Activated CD4-positive, alpha-beta memory T cell treated with anti-CD3 and anti-CD28 coated beads for 36 hours (primary cell): ENCODE measurements around the gene MPP3. TPM values are rescaled to one million over a fixed set of nuclear protein-coding genes. Genes with fewer than 3 reads are reported as not detected.
"Not testable (repeated sequence)": the region's sequence is repeated elsewhere in the genome, so short reads cannot be mapped to it uniquely, and the experiment has no call there.

Experiments
- CTCF ChIA-PET: fragments of 350-600 bp; sonication (Branson Sonifier 250); formaldehyde crosslinking; loops from one replicate; lab custom pipeline; 2021; ENCODE audit warnings: antibody characterized with exemption, inconsistent platforms; lab: Charles Lee
- POLR2A ChIA-PET: fragments of 350-600 bp; sonication (Branson Sonifier 250); formaldehyde crosslinking; loops from one replicate; lab custom pipeline; 2021; ENCODE audit warnings: antibody characterized with exemption; lab: Charles Lee
- DNase-seq: peaks from one replicate; pipeline ENCODE4 v3.0.0-alpha.2; 2020
- H3K27ac Mint-ChIP-seq: one replicate; pipeline ENCODE4 v1.8.0; 2021; ENCODE audit warnings: mixed read lengths
- H3K27me3 Mint-ChIP-seq: one replicate; pipeline ENCODE4 v1.8.0; 2021; ENCODE audit warnings: mixed read lengths
- H3K36me3 Mint-ChIP-seq: one replicate; pipeline ENCODE4 v1.8.0; 2021; ENCODE audit warnings: mixed read lengths
- H3K4me1 Mint-ChIP-seq: one replicate; pipeline ENCODE4 v1.8.0; 2021; ENCODE audit warnings: low read depth, mixed read lengths
- H3K4me3 Mint-ChIP-seq: one replicate; pipeline ENCODE4 v1.8.0; 2021; ENCODE audit warnings: mild to moderate bottlenecking, mixed read lengths
- H3K9me3 Mint-ChIP-seq: one replicate; pipeline ENCODE4 v1.8.0; 2021; ENCODE audit warnings: mixed read lengths
- intact Hi-C: fragments of 100-400 bp; cut with micrococcal nuclease; formaldehyde crosslinking; loops from one replicate; pipeline ENCODE4 v1.15.1; 2023
- total RNA-seq, 2 experiments: library from RNA; stranded (reverse); gene quantifications; one replicate each; pipeline ENCODE4 v1.2.3, GENCODE V29; 2021

The MPP3 gene
- total RNA-seq, 2 experiments from 2014 or later: 0.41 to 0.62 TPM

GRCh38 chr17:43873815-43874214 is 40.9 kb upstream of the MPP3 start:
- Mint-ChIP-seq H3K4me1 (no peaks in the 10 kb centered on the region), H3K27ac (no peak overlapping the region), H3K4me3 (no peak overlapping the region), H3K9me3 (no peaks in the 10 kb centered on the region), H3K36me3 (no peaks in the 10 kb centered on the region), H3K27me3 (peaks cover 7% of the 10 kb centered on the region)
- no peak for DNase-seq
- ChIA-PET CTCF (no interaction called here), POLR2A (no interaction called here)
- intact Hi-C loops: no loop called here

GRCh38 chr17:43873091-43873490 is 40.1 kb upstream of the MPP3 start:
- Mint-ChIP-seq H3K4me1 (no peaks in the 10 kb centered on the region), H3K36me3 (peaks cover 3% of the 10 kb centered on the region), H3K9me3 (peaks cover 2% of the 10 kb centered on the region)

GRCh38 chr17:43871946-43872690 is 39.2 kb upstream of the MPP3 start:
- Mint-ChIP-seq H3K4me3 (no peak overlapping the region), H3K27ac (no peak overlapping the region), H3K9me3 (peaks cover 2% of the 10 kb centered on the region), H3K36me3 (peaks cover 3% of the 10 kb centered on the region), H3K27me3 (peaks cover 15% of the 10 kb centered on the region), H3K4me1 (no peaks in the 10 kb centered on the region)
- POLR2A ChIA-PET: no interaction called here
- CTCF ChIA-PET: interaction anchor here (1.2 kb wide), 1 partner anchor 38 kb away, joined by 3 read pairs; no protein-coding TSS in a partner anchor
- DNase-seq: no peak
- intact Hi-C loops: no loop called here

More at GRCh38 chr17:43873091-43873490, 40.1 kb upstream of the MPP3 start:
- Mint-ChIP-seq H3K27me3 (peaks cover 13% of the 10 kb centered on the region), H3K27ac (no peak overlapping the region), H3K4me3 (no peak overlapping the region)
- ChIA-PET CTCF (no interaction called here), POLR2A (no interaction called here)
- intact Hi-C loops: no loop called here
- DNase-seq: no peak

GRCh38 chr17:43869031-43869430 is 36.1 kb upstream of the MPP3 start:
- CTCF ChIA-PET: interaction anchor here (2.8 to 4.8 kb wide), 2 partner anchors 10 to 23 kb away, joined by 8 to 32 read pairs; partner anchors contain the start of gene CD300LG
- H3K27ac Mint-ChIP-seq, H3K4me1 Mint-ChIP-seq, POLR2A ChIA-PET, intact Hi-C loops, H3K9me3 Mint-ChIP-seq, DNase-seq, H3K4me3 Mint-ChIP-seq, H3K36me3 Mint-ChIP-seq: not testable (repeated sequence)
- peaks cover 15% of the 10 kb centered on the region for H3K27me3 Mint-ChIP-seq

DNA sequence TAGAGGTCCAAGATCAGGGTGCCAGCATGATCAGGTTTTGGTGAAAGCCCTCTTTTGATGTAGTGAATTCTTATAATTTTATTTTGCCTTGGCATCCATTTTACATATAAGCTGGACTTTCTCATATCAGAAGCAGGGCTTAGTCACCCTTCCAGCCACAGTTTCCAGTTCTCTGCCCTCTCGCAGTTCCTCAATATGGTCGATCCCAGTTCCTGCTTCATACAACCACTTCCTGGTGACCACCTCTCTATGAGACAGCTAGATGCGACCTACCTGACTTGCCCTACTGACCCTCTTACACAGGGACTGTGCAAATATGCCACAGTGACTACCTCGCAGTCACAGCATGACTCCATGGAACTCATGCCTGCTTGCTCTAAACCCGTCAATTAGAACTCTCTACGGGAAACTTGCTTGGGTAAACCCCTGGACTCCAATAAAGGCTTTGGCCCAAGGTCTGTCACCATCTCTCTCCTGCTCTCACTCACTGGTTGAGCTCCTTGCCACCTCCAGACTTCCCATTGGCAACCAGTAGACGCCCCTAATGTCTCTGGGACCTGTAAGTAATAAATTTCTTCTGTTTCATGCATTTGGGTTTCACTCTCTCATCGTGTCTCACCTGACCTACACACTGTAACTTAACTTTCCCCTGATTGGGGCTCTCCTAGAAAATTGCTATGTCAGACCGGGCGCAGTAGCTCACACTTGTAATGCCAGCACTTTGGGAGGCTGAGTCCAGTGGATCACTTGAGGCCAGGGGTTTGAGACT is 35.5 kb upstream of the MPP3 start:
- Mint-ChIP-seq H3K9me3 (peaks cover 2% of the 10 kb centered on the region), H3K27me3 (peaks cover 15% of the 10 kb centered on the region), H3K4me1 (no peaks in the 10 kb centered on the region), H3K4me3 (no peak overlapping the region), H3K27ac (no peak overlapping the region), H3K36me3 (peaks cover 3% of the 10 kb centered on the region)
- CTCF ChIA-PET: interaction anchor here (1.7 to 4.8 kb wide), 3 partner anchors 11 to 41 kb away, joined by 5 to 32 read pairs (median 8); partner anchors contain the start of gene CD300LG
- no peak for DNase-seq
- intact Hi-C loops: no loop called here
- POLR2A ChIA-PET: no interaction called here

- Mint-ChIP-seq H3K4me3 (no peak overlapping the region), H3K36me3 (peaks cover 3% of the 10 kb centered on the region), H3K9me3 (peaks cover 2% of the 10 kb centered on the region), H3K4me1 (no peaks in the 10 kb centered on the region), H3K27me3 (peaks cover 8% of the 10 kb centered on the region), H3K27ac (no peak overlapping the region)
- DNase-seq: no peak
- intact Hi-C loops: no loop called here
- ChIA-PET POLR2A (no interaction called here), CTCF (interaction anchor here (1.3 kb wide), 1 partner anchor 14 kb away, joined by 4 read pairs; no protein-coding TSS in a partner anchor)
Observed at GRCh38 chr17:43864161-43864984, 31.4 kb upstream of the MPP3 start.

GRCh38 chr17:43861960-43862359 is 29.0 kb upstream of the MPP3 start:
- intact Hi-C loops: no loop called here
- no peaks in the 10 kb centered on the region for H3K9me3 Mint-ChIP-seq
- H3K36me3 Mint-ChIP-seq: no peaks in the 10 kb centered on the region
- ChIA-PET CTCF (interaction anchor here (1.5 to 2.2 kb wide), 2 partner anchors 16 kb away, joined by 4 to 9 read pairs; no protein-coding TSS in a partner anchor), POLR2A (no interaction called here)
- no peak overlapping the region for H3K27ac Mint-ChIP-seq
- H3K27me3 Mint-ChIP-seq: peaks cover 4% of the 10 kb centered on the region
- no peak overlapping the region for H3K4me3 Mint-ChIP-seq
- no peak for DNase-seq
- no peaks in the 10 kb centered on the region for H3K4me1 Mint-ChIP-seq

- Mint-ChIP-seq H3K27me3 (peaks cover 5% of the 10 kb centered on the region), H3K4me1 (no peaks in the 10 kb centered on the region), H3K9me3 (no peaks in the 10 kb centered on the region), H3K36me3 (no peaks in the 10 kb centered on the region), H3K4me3 (no peak overlapping the region), H3K27ac (no peak overlapping the region)
- ChIA-PET POLR2A (no interaction called here), CTCF (interaction anchor here (0.6 to 2.2 kb wide), 4 partner anchors 17 to 279 kb away, joined by 3 to 9 read pairs (median 6); no protein-coding TSS in a partner anchor)
- intact Hi-C loops: no loop called here
- no peak for DNase-seq
Observed at GRCh38 chr17:43860927-43861622, 28.1 kb upstream of the MPP3 start.

DNA sequence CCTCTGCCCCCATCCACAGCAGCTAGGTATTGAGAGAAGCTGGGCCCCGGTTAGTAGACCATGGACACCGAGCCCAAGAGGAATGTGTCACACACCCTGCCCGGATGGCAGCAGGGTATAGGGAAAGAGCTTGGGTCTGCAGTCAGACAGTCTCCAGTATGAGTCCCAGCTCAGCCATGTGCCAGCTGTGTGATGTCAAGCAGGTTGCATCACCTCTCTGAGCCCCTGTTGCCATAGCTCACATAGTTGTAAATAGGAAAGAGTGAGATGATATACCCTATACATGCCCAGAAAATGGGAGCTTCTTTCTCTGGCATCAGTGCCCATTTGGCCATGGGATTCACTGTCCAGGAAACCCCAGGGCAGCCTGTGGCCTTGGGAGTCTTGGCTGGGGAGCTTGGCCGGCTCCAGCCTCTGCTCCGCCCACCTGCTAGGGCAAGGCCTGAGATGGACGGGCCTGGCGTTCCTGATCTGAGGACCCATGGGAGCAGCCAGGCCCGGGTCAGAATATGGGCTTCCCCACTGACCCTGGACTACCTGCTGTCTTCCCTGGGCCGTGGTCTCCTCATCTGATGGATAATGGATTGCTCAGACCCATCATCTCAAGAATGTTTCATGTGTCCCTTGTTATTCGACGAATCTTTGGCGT is 27.3 kb upstream of the MPP3 start:
- H3K4me3 Mint-ChIP-seq: no peak overlapping the region
- H3K9me3 Mint-ChIP-seq: no peaks in the 10 kb centered on the region
- H3K4me1 Mint-ChIP-seq: no peaks in the 10 kb centered on the region
- H3K36me3 Mint-ChIP-seq: no peaks in the 10 kb centered on the region
- DNase-seq: no peak
- intact Hi-C loops: no loop called here
- POLR2A ChIA-PET: no interaction called here
- CTCF ChIA-PET: interaction anchor here (0.9 to 2.2 kb wide), 3 partner anchors 18 to 100 kb away, joined by 3 to 9 read pairs (median 5); no protein-coding TSS in a partner anchor
- no peak overlapping the region for H3K27ac Mint-ChIP-seq
- peaks cover 5% of the 10 kb centered on the region for H3K27me3 Mint-ChIP-seq

DNA sequence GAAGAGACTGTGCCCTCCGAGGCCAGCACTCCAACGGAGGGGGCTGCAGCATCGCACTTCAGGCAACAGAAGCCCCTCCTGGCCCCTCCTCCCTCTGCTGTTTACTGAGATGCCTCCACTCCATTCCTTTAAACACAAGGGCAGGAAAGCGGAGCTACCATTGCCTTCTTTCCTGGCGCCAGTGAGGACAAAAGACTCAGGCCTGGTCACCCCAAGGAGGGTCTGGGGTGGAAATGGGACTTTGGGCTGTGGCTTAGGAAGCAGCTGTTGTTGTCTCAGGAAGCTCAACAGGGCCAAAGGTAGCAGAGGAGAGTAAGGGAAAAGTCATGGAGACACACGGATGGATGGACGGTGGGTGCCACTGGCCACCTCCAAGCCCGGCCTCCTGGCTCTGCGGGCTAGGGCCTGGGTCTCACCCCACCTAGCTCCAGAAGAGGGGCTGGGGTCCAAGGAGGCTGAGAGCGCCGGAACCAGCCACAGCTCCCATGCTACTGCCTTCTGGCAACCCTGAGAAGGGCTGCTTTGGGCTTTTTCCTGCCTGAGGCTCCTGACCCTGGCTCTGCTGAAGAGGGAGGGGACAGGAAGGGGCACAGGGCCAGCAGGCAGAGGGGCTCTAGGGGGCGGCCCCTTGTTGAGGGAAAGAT is 25.1 kb upstream of the MPP3 start:
- Mint-ChIP-seq H3K36me3 (no peaks in the 10 kb centered on the region), H3K4me3 (no peak overlapping the region), H3K27ac (no peak overlapping the region), H3K4me1 (no peaks in the 10 kb centered on the region), H3K9me3 (no peaks in the 10 kb centered on the region), H3K27me3 (peaks cover 5% of the 10 kb centered on the region)
- ChIA-PET CTCF (interaction anchor here (2.5 kb wide), 1 partner anchor 12 kb away, joined by 9 read pairs; no protein-coding TSS in a partner anchor), POLR2A (no interaction called here)
- intact Hi-C loops: no loop called here
- no peak for DNase-seq
